Glutamatergic neuron (in vitro differentiated cells): ENCODE results near the gene KRT86. TPM values are rescaled to one million over a fixed set of nuclear protein-coding genes. Genes with fewer than 3 reads are reported as not detected.

ENCODE experiments used
- DNase-seq: peaks from one replicate; pipeline ENCODE4 v3.0.0; 2022
- H3K27ac Mint-ChIP-seq: one replicate; pipeline ENCODE4 v1.8.0; 2020; ENCODE audit warnings: mild to moderate bottlenecking, mixed read lengths, inconsistent platforms; ENCODE audit not compliant: unreplicated experiment
- H3K27me3 Mint-ChIP-seq: one replicate; pipeline ENCODE4 v1.8.0; 2020; ENCODE audit warnings: mild to moderate bottlenecking, moderate library complexity, mixed read lengths, inconsistent platforms; ENCODE audit not compliant: unreplicated experiment
- H3K36me3 Mint-ChIP-seq: one replicate; pipeline ENCODE4 v1.8.0; 2020; ENCODE audit warnings: mild to moderate bottlenecking, mixed read lengths, inconsistent platforms; ENCODE audit not compliant: unreplicated experiment
- H3K4me1 Mint-ChIP-seq: one replicate; pipeline ENCODE4 v1.8.0; 2020; ENCODE audit warnings: mild to moderate bottlenecking, low read depth, mixed read lengths, inconsistent platforms; ENCODE audit not compliant: unreplicated experiment
- H3K4me3 Mint-ChIP-seq: one replicate; pipeline ENCODE4 v1.8.0; 2020; ENCODE audit warnings: mild to moderate bottlenecking, mixed read lengths, inconsistent platforms; ENCODE audit not compliant: unreplicated experiment
- H3K9me3 Mint-ChIP-seq: one replicate; pipeline ENCODE4 v1.8.0; 2020; ENCODE audit warnings: mild to moderate bottlenecking, moderate library complexity, mixed read lengths, inconsistent platforms; ENCODE audit not compliant: unreplicated experiment
- total RNA-seq: library from RNA; stranded (reverse); fragmentation: NEBNext Ultra II Directional; extraction: Animal tissue kit (Norgen Biotek cat#: 25700); gene quantifications from one replicate; pipeline ENCODE4 v1.2.1, GENCODE V29; 2021; ENCODE audit not compliant: unreplicated experiment
- TF ChIP-seq, protein P1 (sequence below): fragments of 200-600 bp; sonication (generic); IDR thresholded peaks from one replicate; pipeline ENCODE4 v1.5.0; 2021; ENCODE audit not compliant: partially characterized antibody, unreplicated experiment

The KRT86 gene
- total RNA-seq, 1 donor from 2014 or later, result not detected

DNA sequence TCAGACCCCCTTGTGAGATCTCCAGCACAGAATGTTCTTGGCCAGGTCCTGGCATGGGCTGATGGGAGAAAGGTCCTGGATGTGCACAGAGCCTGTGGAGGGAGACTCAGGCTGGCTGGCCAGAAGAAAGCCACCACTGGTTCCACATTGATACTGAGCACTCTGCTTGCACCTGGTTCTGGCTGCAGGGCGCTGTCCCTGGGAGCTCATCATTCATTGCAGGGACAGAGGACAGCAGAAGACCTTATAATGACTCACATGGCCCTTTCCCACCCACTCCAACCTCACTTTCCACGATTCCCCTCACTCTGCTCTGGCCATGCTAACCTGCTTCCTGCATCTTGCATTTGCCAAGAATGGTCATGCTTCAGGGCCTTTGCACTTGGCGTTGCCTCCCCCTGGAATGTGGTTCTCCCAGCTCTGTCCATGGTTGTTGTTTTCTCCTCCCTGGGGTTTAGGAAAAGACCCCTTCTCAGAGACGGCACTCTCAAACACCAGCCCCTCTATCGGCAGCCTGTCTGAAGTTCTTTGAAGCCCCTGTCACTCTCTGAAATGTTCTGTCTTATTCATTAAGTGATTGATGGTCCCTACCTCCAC, 31.1 kb upstream of the KRT86 start:
- Mint-ChIP-seq H3K9me3 (peaks cover 4% of the 10 kb centered on the region), H3K4me3 (no peak overlapping the region), H3K36me3 (no peaks in the 10 kb centered on the region), H3K4me1 (peaks cover 10% of the 10 kb centered on the region), H3K27me3 (peaks cover 15% of the 10 kb centered on the region), H3K27ac (no peak overlapping the region)
- DNase-seq, result no peak
- TF ChIP-seq, protein P1, sequence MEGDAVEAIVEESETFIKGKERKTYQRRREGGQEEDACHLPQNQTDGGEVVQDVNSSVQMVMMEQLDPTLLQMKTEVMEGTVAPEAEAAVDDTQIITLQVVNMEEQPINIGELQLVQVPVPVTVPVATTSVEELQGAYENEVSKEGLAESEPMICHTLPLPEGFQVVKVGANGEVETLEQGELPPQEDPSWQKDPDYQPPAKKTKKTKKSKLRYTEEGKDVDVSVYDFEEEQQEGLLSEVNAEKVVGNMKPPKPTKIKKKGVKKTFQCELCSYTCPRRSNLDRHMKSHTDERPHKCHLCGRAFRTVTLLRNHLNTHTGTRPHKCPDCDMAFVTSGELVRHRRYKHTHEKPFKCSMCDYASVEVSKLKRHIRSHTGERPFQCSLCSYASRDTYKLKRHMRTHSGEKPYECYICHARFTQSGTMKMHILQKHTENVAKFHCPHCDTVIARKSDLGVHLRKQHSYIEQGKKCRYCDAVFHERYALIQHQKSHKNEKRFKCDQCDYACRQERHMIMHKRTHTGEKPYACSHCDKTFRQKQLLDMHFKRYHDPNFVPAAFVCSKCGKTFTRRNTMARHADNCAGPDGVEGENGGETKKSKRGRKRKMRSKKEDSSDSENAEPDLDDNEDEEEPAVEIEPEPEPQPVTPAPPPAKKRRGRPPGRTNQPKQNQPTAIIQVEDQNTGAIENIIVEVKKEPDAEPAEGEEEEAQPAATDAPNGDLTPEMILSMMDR, result no peak

GRCh38 chr12:52243856-52244614, 30.4 kb upstream of the KRT86 start:
- TF ChIP-seq, protein P1, result no peak
- no peak overlapping the region for H3K4me3 Mint-ChIP-seq

GRCh38 chr12:52244615-52244994, 29.8 kb upstream of the KRT86 start:
- H3K4me1 Mint-ChIP-seq, result peaks cover 10% of the 10 kb centered on the region
- H3K27me3 Mint-ChIP-seq, result peaks cover 19% of the 10 kb centered on the region
- TF ChIP-seq, protein P1, result no peak
- H3K27ac Mint-ChIP-seq, result no peak overlapping the region
- peaks cover 8% of the 10 kb centered on the region for H3K9me3 Mint-ChIP-seq
- no peak for DNase-seq
- no peaks in the 10 kb centered on the region for H3K36me3 Mint-ChIP-seq
- no peak overlapping the region for H3K4me3 Mint-ChIP-seq

More at GRCh38 chr12:52243856-52244614, 30.4 kb upstream of the KRT86 start:
- H3K27ac Mint-ChIP-seq, result no peak overlapping the region
- peaks cover 10% of the 10 kb centered on the region for H3K4me1 Mint-ChIP-seq
- no peaks in the 10 kb centered on the region for H3K36me3 Mint-ChIP-seq
- peaks cover 8% of the 10 kb centered on the region for H3K9me3 Mint-ChIP-seq
- H3K27me3 Mint-ChIP-seq, result peaks cover 15% of the 10 kb centered on the region
- no peak for DNase-seq

- peaks cover 8% of the 10 kb centered on the region for H3K9me3 Mint-ChIP-seq
- TF ChIP-seq, protein P1, result no peak
- no peak overlapping the region for H3K4me3 Mint-ChIP-seq
- no peaks in the 10 kb centered on the region for H3K36me3 Mint-ChIP-seq
- DNase-seq, result no peak
- H3K4me1 Mint-ChIP-seq, result peaks cover 10% of the 10 kb centered on the region
- peaks cover 24% of the 10 kb centered on the region for H3K27me3 Mint-ChIP-seq
- H3K27ac Mint-ChIP-seq, result no peak overlapping the region
These were observed 29.0 kb upstream of the KRT86 start for GRCh38 chr12:52245259-52245961.
